GM12865 (cell line): ENCODE results near the gene TMPRSS12.
"Not testable (repeated sequence)": the region's sequence is repeated elsewhere in the genome, so short reads cannot be mapped to it uniquely, and the experiment has no call there.

Experiments
- DNase-seq: peaks from one replicate; pipeline ENCODE4 v3.0.0; 2010; ENCODE audit warnings: low read depth
- H3K4me3 ChIP-seq: 2 replicates; pipeline ENCODE4 v1.5.1; 2011; ENCODE audit warnings: mild to moderate bottlenecking, low read depth, low read length, control low read depth
- TF ChIP-seq, protein P1 (sequence below): IDR thresholded peaks from 2 replicates; pipeline ENCODE4 v1.5.1; 2011; ENCODE audit warnings: low read length, control low read depth, low read depth, inconsistent platforms; ENCODE audit not compliant: insufficient read depth; ENCODE audit errors: missing control alignments

The TMPRSS12 gene

GRCh38 chr12:50840809-50841487, 1.8 kb upstream of the TMPRSS12 start:
- no peak for DNase-seq
- H3K4me3 ChIP-seq, result no peak overlapping the region
- TF ChIP-seq, protein P1, sequence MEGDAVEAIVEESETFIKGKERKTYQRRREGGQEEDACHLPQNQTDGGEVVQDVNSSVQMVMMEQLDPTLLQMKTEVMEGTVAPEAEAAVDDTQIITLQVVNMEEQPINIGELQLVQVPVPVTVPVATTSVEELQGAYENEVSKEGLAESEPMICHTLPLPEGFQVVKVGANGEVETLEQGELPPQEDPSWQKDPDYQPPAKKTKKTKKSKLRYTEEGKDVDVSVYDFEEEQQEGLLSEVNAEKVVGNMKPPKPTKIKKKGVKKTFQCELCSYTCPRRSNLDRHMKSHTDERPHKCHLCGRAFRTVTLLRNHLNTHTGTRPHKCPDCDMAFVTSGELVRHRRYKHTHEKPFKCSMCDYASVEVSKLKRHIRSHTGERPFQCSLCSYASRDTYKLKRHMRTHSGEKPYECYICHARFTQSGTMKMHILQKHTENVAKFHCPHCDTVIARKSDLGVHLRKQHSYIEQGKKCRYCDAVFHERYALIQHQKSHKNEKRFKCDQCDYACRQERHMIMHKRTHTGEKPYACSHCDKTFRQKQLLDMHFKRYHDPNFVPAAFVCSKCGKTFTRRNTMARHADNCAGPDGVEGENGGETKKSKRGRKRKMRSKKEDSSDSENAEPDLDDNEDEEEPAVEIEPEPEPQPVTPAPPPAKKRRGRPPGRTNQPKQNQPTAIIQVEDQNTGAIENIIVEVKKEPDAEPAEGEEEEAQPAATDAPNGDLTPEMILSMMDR, result no peak

GRCh38 chr12:50841716-50842531, 802 bp upstream of the TMPRSS12 start:
- TF ChIP-seq, protein P1, result no peak

GRCh38 chr12:50845021-50845647, 2.4 kb downstream of the TMPRSS12 start:
- no peak for DNase-seq
- H3K4me3 ChIP-seq, result no peak overlapping the region
- TF ChIP-seq, protein P1, result no peak

More at GRCh38 chr12:50841716-50842531, 802 bp upstream of the TMPRSS12 start:
- no peak for DNase-seq
- H3K4me3 ChIP-seq, result no peak overlapping the region

GRCh38 chr12:50848963-50849362, 6.2 kb downstream of the TMPRSS12 start:
- no peak overlapping the region for H3K4me3 ChIP-seq
- TF ChIP-seq, protein P1, result no peak
- DNase-seq, result no peak

DNA sequence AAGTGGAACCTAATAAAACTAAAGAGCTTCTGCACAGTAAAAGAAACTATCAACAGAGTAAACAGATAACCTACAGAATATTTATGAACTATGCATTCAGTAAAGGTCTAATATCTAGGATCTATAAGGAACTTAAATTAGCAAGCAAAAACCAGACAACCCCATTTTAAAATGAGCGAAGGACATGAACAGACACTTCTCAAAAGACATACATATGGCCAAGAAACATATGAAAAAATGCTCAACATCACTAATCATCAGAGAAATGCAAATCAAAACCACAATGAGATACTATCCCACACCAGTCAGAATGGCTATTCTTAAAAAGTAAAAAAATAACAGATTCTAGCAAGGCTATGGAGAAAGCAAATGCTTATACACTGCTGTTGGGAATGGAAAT, 12.5 kb downstream of the TMPRSS12 start:
- DNase-seq, H3K4me3 ChIP-seq: not testable (repeated sequence)

DNA sequence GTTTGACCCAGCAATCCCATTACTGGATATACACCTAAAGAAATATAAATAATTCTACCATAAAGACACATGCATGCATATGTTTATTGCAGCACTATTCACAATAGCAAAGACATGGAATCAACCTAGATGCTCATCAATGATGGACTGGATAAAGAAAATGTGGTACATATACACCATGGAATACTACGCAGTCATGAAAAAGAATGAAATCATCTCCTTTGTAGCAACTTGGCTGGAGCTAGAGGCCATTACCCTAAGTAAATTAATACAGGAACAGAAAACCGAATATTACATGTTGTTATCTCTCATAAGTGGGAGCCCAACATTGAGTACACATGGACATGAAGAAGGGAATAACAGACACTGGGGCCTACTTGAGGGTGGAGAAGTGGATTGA, 13.0 kb downstream of the TMPRSS12 start:
- H3K4me3 ChIP-seq, DNase-seq: not testable (repeated sequence)

- TF ChIP-seq, protein P1, result no peak
- no peak for DNase-seq
- no peak overlapping the region for H3K4me3 ChIP-seq
These were observed 17.0 kb downstream of the TMPRSS12 start for GRCh38 chr12:50859621-50860310.
